ENCODE results near the gene ARAP3. TPM values are rescaled to one million over a fixed set of nuclear protein-coding genes. Genes with fewer than 3 reads are reported as not detected.

Gene ARAP3
- polyA plus RNA-seq, 3 donors: 1.2 to 18.2 (median 2.2) TPM

DNA sequence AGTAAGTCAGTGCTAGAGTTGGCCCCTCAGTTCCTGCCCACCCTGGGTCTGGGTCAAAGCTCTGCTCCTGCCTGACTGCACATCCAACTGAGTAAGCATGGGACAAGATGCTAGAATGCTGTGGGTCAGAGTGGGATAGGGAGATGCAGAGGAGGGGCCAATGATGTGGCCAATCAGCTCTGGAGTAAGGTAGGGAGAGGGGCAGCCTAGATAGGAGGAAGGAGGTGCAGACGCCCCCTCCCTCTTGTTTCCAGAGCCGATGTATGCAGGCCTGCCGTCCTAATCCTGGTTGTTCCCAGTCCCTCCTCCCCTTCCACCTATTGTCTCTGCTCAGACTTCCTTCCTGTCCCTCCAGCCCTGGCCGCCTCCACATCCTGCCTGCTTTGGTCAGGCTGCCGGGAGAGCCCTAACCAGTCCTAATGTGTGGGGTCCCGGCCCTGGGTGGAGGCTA lies 1.3 kb downstream of the ARAP3 start:
- 58% methylated on average over 2 of the region's 6 CpGs for WGBS (ENCODE audit: insufficient coverage)
- no peak for DNase-seq
- Histone ChIP-seq H3K4me2 (replicated peaks; ENCODE audit: extremely low read depth, low read length, poor library complexity, severe bottlenecking) (peak overlapping the region; percentile 98), H3K79me2 (ENCODE audit: insufficient read depth, low read length) (peaks cover 8% of the 10 kb centered on the region), H3K27ac (ENCODE audit: low read depth in 1 of 2, low read length in 2 of 2) (no peak overlapping the region), H4K20me1 (ENCODE audit: insufficient read depth, low read length) (peaks cover 20% of the 10 kb centered on the region), H3K4me1 (ENCODE audit: control insufficient read depth in 1 of 2, insufficient read depth in 2 of 2, low read length in 2 of 2) (peaks cover 51 to 58% of the 10 kb centered on the region in 2 donors), H3K9ac (ENCODE audit: insufficient read depth, low read length, poor library complexity, severe bottlenecking) (peak overlapping the region; percentile 77), H3K36me3 (replicated peaks in 1 of 2; ENCODE audit: control insufficient read depth in 1 of 2, insufficient read depth in 2 of 2, low read length in 2 of 2) (peaks cover 4 to 22% of the 10 kb centered on the region in 2 donors), H3K27me3 (ENCODE audit: control insufficient read depth in 2 of 2, insufficient read depth in 2 of 2, low read length in 2 of 2) (no peaks in the 10 kb centered on the region), H2AFZ (ENCODE audit: insufficient read depth, low read depth, low read length, poor library complexity, severe bottlenecking) (no peak overlapping the region), H3K9me3 (replicated peaks in 1 of 2; ENCODE audit: control insufficient read depth in 1 of 2, insufficient read depth in 1 of 2, low read length in 2 of 2) (no peaks in the 10 kb centered on the region), H3K4me3 (replicated peaks in 1 of 3; ENCODE audit: low read depth in 2 of 3, low read length in 3 of 3) (peak overlapping the region in 2 of 3 experiments; percentile 65 to 87)
- H3K27me3 Mint-ChIP-seq (ENCODE audit: low read depth in 3 of 3): peaks cover 0 to 1% (median 0%) of the 10 kb centered on the region in 3 donors
- H3K27ac Mint-ChIP-seq: peak overlapping the region in 1 of 7 donors; percentile 80
- H3K4me3 Mint-ChIP-seq: peak overlapping the region; percentile 76 to 93
- peaks cover 56% of the 10 kb centered on the region for H3K4me1 Mint-ChIP-seq
- TF ChIP-seq, protein P1, sequence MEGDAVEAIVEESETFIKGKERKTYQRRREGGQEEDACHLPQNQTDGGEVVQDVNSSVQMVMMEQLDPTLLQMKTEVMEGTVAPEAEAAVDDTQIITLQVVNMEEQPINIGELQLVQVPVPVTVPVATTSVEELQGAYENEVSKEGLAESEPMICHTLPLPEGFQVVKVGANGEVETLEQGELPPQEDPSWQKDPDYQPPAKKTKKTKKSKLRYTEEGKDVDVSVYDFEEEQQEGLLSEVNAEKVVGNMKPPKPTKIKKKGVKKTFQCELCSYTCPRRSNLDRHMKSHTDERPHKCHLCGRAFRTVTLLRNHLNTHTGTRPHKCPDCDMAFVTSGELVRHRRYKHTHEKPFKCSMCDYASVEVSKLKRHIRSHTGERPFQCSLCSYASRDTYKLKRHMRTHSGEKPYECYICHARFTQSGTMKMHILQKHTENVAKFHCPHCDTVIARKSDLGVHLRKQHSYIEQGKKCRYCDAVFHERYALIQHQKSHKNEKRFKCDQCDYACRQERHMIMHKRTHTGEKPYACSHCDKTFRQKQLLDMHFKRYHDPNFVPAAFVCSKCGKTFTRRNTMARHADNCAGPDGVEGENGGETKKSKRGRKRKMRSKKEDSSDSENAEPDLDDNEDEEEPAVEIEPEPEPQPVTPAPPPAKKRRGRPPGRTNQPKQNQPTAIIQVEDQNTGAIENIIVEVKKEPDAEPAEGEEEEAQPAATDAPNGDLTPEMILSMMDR (IDR thresholded peaks at IDR 0.05): no peak
- peaks cover 0 to 2% (median 0%) of the 10 kb centered on the region in 7 donors for H3K9me3 Mint-ChIP-seq
- intact Hi-C loops (cut with micrococcal nuclease): no loop called here
- peaks cover 19 to 25% of the 10 kb centered on the region in 2 donors for H3K36me3 Mint-ChIP-seq

DNA sequence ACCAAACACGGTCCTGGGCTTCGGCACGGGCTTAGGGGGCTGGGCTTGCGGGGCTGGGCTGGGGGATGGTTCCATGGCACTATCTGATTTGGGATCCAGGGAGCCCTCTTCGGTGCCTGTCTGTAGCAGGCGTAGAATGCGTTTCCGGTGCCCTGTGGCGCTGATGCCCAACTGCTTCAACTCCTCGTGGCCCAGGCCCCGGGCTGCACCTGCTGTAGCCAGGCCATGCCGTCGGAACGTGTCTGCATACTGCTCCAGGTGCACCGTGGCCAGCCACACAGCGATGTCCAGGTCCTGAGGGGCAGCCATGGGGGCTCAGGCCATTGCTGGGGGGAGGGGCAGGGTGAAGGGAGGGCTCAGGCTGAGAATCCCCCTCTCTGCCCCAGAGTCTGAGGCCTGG lies 1.9 kb downstream of the ARAP3 start:
- WGBS (ENCODE audit: insufficient coverage): 94% methylated on average over 14 of the region's 16 CpGs
- H3K27ac Mint-ChIP-seq: no peak overlapping the region
- TF ChIP-seq, protein P1 (IDR thresholded peaks at IDR 0.05): no peak
- peaks cover 50% of the 10 kb centered on the region for H3K4me1 Mint-ChIP-seq
- peaks cover 0 to 2% (median 0%) of the 10 kb centered on the region in 7 donors for H3K9me3 Mint-ChIP-seq
- Histone ChIP-seq H3K9ac (ENCODE audit: insufficient read depth, low read length, poor library complexity, severe bottlenecking) (no peak overlapping the region), H3K4me2 (replicated peaks; ENCODE audit: extremely low read depth, low read length, poor library complexity, severe bottlenecking) (peak overlapping the region; percentile 1), H3K36me3 (replicated peaks in 1 of 2; ENCODE audit: control insufficient read depth in 1 of 2, insufficient read depth in 2 of 2, low read length in 2 of 2) (peaks cover 4 to 26% of the 10 kb centered on the region in 2 donors), H3K27me3 (ENCODE audit: control insufficient read depth in 2 of 2, insufficient read depth in 2 of 2, low read length in 2 of 2) (no peaks in the 10 kb centered on the region), H3K4me1 (ENCODE audit: control insufficient read depth in 1 of 2, insufficient read depth in 2 of 2, low read length in 2 of 2) (peaks cover 45 to 52% of the 10 kb centered on the region in 2 donors), H3K79me2 (ENCODE audit: insufficient read depth, low read length) (peaks cover 8% of the 10 kb centered on the region), H4K20me1 (ENCODE audit: insufficient read depth, low read length) (peaks cover 20% of the 10 kb centered on the region), H3K4me3 (replicated peaks in 1 of 3; ENCODE audit: low read depth in 2 of 3, low read length in 3 of 3) (no peak overlapping the region), H2AFZ (ENCODE audit: insufficient read depth, low read depth, low read length, poor library complexity, severe bottlenecking) (no peak overlapping the region), H3K27ac (ENCODE audit: low read depth in 1 of 2, low read length in 2 of 2) (no peak overlapping the region), H3K9me3 (replicated peaks in 1 of 2; ENCODE audit: control insufficient read depth in 1 of 2, insufficient read depth in 1 of 2, low read length in 2 of 2) (no peaks in the 10 kb centered on the region)
- H3K36me3 Mint-ChIP-seq: peaks cover 19 to 26% of the 10 kb centered on the region in 2 donors
- no peak overlapping the region for H3K4me3 Mint-ChIP-seq
- intact Hi-C loops (cut with micrococcal nuclease): no loop called here
- peaks cover 0 to 1% (median 0%) of the 10 kb centered on the region in 3 donors for H3K27me3 Mint-ChIP-seq (ENCODE audit: low read depth in 3 of 3)
- no peak for DNase-seq
